ENCODE results near the gene C6orf141. TPM values are rescaled to one million over a fixed set of nuclear protein-coding genes. Genes with fewer than 3 reads are reported as not detected.

Gene C6orf141
- total RNA-seq, 1 experiment from 2014 or later: 43.8 TPM

- Histone ChIP-seq H3K4me1 (ENCODE audit: insufficient read depth, low read length) (peaks cover 34% of the 10 kb centered on the region), H3K9ac (ENCODE audit: low read length) (peak overlapping the region; percentile 38), H2AFZ (ENCODE audit: low read length) (peak overlapping the region; percentile 60), H3K36me3 (ENCODE audit: low read depth, low read length) (no peaks in the 10 kb centered on the region), H3K9me2 (replicated peaks; ENCODE audit: low read length) (no peaks in the 10 kb centered on the region), H3K4me2 (ENCODE audit: low read length) (peak overlapping the region; percentile 72), H3K79me2 (ENCODE audit: low read length) (no peaks in the 10 kb centered on the region), H3K27ac (ENCODE audit: low read length) (peak overlapping the region; percentile 81), H3F3A (ENCODE audit: low read length, unreplicated experiment) (peaks cover 4% of the 10 kb centered on the region), H3K4me3 (ENCODE audit: low read length) (peak overlapping the region; percentile 50), H3K9me3 (ENCODE audit: low read length) (no peaks in the 10 kb centered on the region), H4K20me1 (ENCODE audit: low read length) (no peaks in the 10 kb centered on the region), H3K27me3 (ENCODE audit: low read length) (no peaks in the 10 kb centered on the region)
- peak; percentile 69 for DNase-seq
- intact Hi-C loops (cut with micrococcal nuclease): no loop called here
- POLR2A ChIA-PET (ENCODE audit: unreplicated experiment): no interaction called here
- CTCF ChIA-PET: interaction anchor here (0.6 kb wide), 1 partner anchor 63 kb away, joined by 3 read pairs; no protein-coding TSS in a partner anchor
- peak; percentile 78 for ATAC-seq
- BruUV-seq (replicated peaks): no TSS peak
- no peak for TF ChIP-seq EZH2phosphoT487 (IDR thresholded peaks at IDR 0.05; ENCODE audit: borderline replicate concordance, low read length)
- no peak for TF ChIP-seq EZH2 (IDR thresholded peaks at IDR 0.05; ENCODE audit: low read length, unreplicated experiment)
- no peak for TF ChIP-seq CTCF (conservative IDR thresholded peaks at IDR 0.05; ENCODE audit: low read depth, low read length)
Measured at GRCh38 chr6:49515485-49516146, 34.9 kb upstream of the C6orf141 start.

GRCh38 chr6:49516147-49516505 is 34.3 kb upstream of the C6orf141 start:
- peak; percentile 18 for DNase-seq
- BruUV-seq (replicated peaks): no TSS peak
- H3K36me3 ChIP-seq (ENCODE audit: low read depth, low read length): no peaks in the 10 kb centered on the region
- H3F3A ChIP-seq (ENCODE audit: low read length, unreplicated experiment): peaks cover 4% of the 10 kb centered on the region
- no peaks in the 10 kb centered on the region for H3K79me2 ChIP-seq (ENCODE audit: low read length)
- no peak overlapping the region for H2AFZ ChIP-seq (ENCODE audit: low read length)
- TF ChIP-seq EZH2 (IDR thresholded peaks at IDR 0.05; ENCODE audit: low read length, unreplicated experiment): no peak
- no peak for TF ChIP-seq CTCF (conservative IDR thresholded peaks at IDR 0.05; ENCODE audit: low read depth, low read length)
- no peak for TF ChIP-seq EZH2phosphoT487 (IDR thresholded peaks at IDR 0.05; ENCODE audit: borderline replicate concordance, low read length)
- POLR2A ChIA-PET (ENCODE audit: unreplicated experiment): no interaction called here
- peak overlapping the region; percentile 72; the same call in 1 of the 2 replicates for H3K4me2 ChIP-seq (ENCODE audit: low read length)
- H3K4me3 ChIP-seq (ENCODE audit: low read length): peak overlapping the region; percentile 50; the same call in 1 of the 2 replicates
- H3K4me1 ChIP-seq (ENCODE audit: insufficient read depth, low read length): peaks cover 34% of the 10 kb centered on the region
- H4K20me1 ChIP-seq (ENCODE audit: low read length): no peaks in the 10 kb centered on the region
- peak overlapping the region; percentile 28; the same call in 1 of the 2 replicates for H3K9ac ChIP-seq (ENCODE audit: low read length)
- H3K9me2 ChIP-seq (replicated peaks; ENCODE audit: low read length): no peaks in the 10 kb centered on the region
- CTCF ChIA-PET: interaction anchor here (0.6 kb wide), 1 partner anchor 63 kb away, joined by 3 read pairs; no protein-coding TSS in a partner anchor
- H3K9me3 ChIP-seq (ENCODE audit: low read length): no peaks in the 10 kb centered on the region
- H3K27ac ChIP-seq (ENCODE audit: low read length): peak overlapping the region; percentile 81
- ATAC-seq: no peak
- no peaks in the 10 kb centered on the region for H3K27me3 ChIP-seq (ENCODE audit: low read length)
- intact Hi-C loops (cut with micrococcal nuclease): no loop called here

- CTCF ChIA-PET: no interaction called here
- Histone ChIP-seq H3K4me1 (ENCODE audit: insufficient read depth, low read length) (peaks cover 34% of the 10 kb centered on the region), H3K9me3 (ENCODE audit: low read length) (no peaks in the 10 kb centered on the region), H4K20me1 (ENCODE audit: low read length) (no peaks in the 10 kb centered on the region), H2AFZ (ENCODE audit: low read length) (no peak overlapping the region), H3K9me2 (replicated peaks; ENCODE audit: low read length) (no peaks in the 10 kb centered on the region), H3K79me2 (ENCODE audit: low read length) (no peaks in the 10 kb centered on the region), H3K27ac (ENCODE audit: low read length) (no peak overlapping the region), H3K4me2 (ENCODE audit: low read length) (no peak overlapping the region), H3K36me3 (ENCODE audit: low read depth, low read length) (no peaks in the 10 kb centered on the region), H3K27me3 (ENCODE audit: low read length) (no peaks in the 10 kb centered on the region), H3K4me3 (ENCODE audit: low read length) (no peak overlapping the region), H3K9ac (ENCODE audit: low read length) (no peak overlapping the region), H3F3A (ENCODE audit: low read length, unreplicated experiment) (peaks cover 4% of the 10 kb centered on the region)
- intact Hi-C loops (cut with micrococcal nuclease): no loop called here
- TF ChIP-seq CTCF (conservative IDR thresholded peaks at IDR 0.05; ENCODE audit: low read depth, low read length) (no peak), EZH2phosphoT487 (IDR thresholded peaks at IDR 0.05; ENCODE audit: borderline replicate concordance, low read length) (no peak), EZH2 (IDR thresholded peaks at IDR 0.05; ENCODE audit: low read length, unreplicated experiment) (no peak)
- ATAC-seq (no peak), DNase-seq (no peak)
- no TSS peak for BruUV-seq (replicated peaks)
- POLR2A ChIA-PET (ENCODE audit: unreplicated experiment): no interaction called here
Measured at GRCh38 chr6:49517919-49518318, 32.5 kb upstream of the C6orf141 start.

Data from PC-3 (cell line).